Measurements from ENCODE around the gene KAZN.

The KAZN gene

DNA sequence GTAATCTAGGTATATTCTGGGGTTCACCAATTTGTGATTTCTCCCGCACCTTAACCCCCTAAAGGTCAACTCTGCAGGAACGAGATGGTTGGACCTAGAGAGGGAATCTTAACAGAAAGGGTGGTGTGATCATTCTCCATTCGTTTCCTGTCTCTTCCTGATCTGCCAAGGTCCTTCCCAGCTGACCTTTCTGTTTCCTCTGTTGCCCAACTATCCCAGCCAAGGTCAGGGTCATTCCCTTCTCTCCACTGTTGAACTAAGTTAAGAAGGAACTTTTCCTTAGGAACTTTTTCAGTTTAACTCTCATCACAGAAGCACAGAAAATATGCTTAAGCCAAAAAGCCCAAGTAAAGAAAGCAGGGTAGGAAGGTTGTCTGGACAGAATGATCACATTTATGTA is 49.3 kb downstream of the KAZN start:
- DNase-seq (ENCODE audit: low read depth) = no peak

DNA sequence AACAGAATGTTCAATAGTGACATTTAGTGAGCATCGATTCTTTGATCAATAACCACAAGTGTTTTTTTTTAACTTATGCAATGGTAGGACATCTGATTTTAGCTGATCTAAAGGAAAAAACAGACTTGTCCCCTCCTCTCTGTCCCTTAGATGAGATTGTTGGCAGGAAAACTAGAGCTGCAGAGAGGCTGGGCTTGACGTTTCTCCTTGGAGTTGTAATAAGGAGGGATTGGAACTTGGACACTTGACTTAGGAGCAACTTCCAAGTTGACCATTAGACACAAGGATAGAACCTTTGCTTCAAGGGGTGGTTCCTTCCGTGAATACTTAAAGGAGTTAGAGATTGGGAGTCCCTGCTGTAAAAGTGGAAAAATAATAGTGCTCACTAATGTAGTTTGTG is 49.9 kb downstream of the KAZN start:
- no peak for DNase-seq (ENCODE audit: low read depth)

DNA sequence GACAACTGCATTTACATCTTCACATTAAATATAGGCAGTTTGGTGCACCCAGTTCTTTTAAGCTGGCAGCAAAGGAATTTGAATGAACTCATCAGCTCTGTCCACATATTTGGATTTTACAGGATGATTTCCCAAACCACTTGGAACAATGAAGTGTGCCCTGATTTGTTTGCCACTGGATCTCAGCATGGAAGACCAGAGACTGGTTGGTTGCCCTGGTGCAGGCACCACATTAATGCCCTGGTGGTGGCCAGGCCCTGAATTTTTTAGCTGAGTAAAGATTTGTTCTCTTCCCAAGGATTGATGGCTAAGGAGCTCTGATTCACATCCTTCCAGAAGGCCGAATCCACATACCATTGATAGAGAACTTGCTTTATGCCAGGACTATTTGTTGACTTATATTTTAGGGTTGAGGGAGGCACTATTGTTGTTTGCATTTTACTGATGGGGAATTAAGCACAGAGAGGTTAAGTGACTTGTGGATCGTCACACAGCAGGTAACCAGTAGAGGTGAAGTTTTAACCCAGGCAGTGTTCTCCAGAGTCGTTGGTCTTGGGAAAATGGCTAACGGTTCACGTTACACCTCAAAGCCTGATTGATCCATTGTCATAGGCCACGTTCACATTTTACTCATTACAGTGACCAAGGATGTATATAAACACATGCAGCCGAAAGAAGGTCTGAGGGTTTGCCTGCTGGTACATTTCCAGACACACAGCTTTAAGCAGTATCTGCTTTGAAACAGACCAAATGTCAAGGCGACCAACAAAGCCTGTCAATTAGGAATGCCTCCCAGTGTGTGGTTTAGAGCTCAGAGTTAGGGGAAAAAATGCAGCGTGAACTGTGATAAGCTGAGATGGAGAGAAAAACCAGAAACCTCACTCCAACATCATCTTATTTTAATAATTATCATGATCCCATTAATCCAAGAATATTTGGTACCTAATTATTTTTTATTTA is 50.7 kb downstream of the KAZN start:
- no peak for DNase-seq (ENCODE audit: low read depth)

DNA sequence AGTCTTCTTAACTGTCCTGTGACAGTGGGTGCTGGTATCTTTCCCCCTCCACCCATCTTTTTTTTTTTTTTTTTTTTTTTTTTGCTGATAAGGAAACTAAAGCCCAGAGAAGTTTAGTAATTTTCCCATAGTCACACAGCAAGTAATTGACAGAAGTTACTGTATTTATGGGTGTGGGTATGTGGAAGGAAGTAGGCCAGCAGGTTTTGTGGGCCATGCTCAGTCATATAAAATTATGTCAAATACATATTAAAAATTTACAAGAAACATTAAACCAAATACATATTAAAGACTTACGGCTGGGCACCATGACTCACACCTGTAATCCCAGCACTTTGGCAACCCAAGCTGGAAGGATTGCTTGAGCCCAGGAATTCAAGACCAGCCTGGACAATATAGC is 51.5 kb downstream of the KAZN start:
- no peak for DNase-seq (ENCODE audit: low read depth)

DNA sequence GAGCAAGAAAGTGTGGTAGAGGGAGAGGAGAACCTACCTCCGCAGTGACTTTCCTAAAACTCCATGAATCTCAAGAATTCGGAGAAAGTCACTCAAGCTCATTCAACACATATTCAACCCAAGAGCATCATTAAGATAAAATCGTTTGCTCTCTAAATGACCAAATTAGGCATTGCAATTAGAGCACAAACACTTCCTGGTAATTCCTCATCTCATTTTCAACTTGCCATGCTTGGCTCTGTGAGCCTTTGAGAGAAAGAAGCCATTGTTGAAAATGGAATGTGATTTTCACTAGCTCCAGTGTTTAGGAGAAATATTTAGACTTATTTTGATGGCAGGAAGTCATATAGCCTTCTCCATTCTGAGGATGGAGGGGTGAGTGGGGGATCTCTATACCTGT is 52.5 kb downstream of the KAZN start:
- no peak for DNase-seq (ENCODE audit: low read depth)

DNA sequence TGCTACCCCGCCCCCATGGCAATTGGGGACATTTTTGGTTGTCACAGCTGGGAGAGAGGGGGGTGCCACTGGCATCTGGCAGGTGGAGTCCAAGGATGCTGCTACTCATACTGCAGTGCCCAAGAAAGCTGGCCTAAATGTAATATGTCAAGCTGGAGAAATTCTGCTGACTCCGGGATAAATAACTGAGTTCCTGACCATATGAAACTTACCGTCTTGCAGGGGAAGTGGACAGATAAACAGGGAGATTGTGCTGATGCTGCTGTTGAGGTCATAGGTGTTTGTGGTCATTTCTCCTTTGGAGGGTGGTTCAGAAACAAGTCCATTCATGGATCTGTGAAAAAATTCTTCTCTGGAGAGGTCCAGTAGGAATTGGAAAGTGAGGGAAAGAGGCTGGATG is 54.4 kb downstream of the KAZN start:
- DNase-seq (ENCODE audit: low read depth) = no peak

DNA sequence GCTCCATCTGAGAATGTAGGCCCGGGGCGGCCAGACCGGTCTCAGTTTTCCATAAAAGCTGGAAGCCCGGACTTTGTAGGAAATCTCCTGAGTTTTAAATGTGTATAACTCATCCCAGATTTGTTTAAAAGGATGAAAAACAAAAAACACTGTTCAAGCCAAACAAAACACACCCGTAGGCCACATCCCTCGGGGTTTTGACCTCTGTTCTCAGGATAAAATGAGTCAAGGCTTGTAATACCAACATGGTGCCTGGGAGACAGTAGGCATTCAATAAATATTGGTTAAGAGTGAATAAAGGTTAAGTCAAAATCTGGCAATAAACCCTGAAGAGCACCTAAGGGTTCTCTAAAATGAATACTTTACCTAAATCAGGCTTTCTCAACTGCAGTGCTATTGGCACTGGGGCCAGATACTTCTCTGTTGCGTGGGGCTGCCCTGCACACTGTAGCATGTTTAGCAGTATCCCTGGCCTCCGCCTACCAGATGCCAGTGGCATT is 55.0 kb downstream of the KAZN start:
- DNase-seq (ENCODE audit: low read depth) = no peak

DNA sequence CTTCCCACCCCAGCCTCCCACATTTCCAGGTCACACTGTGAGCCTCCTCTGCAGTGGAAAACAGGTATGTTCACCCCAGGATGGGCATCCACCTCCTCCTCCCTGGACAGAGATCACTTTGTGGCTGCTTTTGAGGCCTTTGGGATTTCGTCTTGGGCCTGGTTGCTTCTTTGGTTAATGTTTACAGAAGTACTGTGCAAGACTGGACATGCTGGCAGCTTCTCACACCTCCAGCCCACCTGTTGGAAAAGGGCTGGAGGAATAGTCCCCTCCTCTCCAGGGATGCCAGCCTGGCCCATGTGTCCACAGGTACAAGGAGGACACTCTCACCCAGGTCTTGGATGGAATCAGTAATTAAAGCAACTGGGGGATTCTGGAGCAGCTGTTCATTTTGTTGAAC is 56.1 kb downstream of the KAZN start:
- no peak for DNase-seq (ENCODE audit: low read depth)

DNA sequence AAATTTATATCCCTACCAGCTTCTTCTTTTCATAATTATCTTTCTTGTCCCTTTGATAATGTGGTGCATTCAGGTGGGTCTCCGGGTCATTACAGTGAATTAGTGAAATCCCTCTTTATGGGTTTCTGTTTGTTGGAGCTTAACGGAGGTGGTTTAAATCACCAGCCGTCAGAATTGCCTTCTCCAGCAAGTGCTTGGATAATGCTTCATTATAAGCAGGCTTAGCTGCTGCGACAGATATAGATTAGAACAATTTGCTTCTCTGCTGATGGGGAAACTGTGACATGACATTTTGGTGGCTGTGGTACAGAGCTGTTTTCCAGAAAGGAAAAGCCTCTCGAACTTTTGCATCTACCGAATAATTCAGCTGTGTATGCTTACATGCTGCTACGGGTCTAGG is 56.9 kb downstream of the KAZN start:
- no peak for DNase-seq (ENCODE audit: low read depth)

DNA sequence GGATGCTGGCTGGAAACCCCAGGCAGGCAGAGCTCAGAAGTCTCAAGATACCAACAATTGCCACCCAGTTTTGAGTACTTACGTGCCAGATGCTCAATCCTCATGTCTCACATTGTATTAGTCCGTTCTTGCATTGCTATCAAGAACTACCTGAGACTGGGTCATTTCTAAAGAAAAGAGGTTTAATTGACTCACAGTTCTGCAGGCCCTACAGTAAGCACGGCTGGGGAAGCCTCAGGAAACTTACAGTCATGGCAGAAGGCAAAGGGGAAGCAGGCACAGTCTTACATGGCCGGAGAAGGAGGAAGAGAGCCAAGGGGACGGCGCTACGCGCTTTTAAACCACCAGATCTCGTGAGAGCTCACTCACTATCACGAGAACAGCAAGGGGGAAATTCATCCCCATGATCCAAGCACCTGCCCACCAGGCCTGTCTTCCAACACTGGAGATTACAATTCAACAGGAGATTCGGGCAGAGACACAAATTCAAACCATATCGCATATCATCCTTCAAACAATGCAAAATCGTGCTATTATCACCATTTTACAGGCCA is 58.0 kb downstream of the KAZN start:
- DNase-seq (ENCODE audit: low read depth) = no peak

DNA sequence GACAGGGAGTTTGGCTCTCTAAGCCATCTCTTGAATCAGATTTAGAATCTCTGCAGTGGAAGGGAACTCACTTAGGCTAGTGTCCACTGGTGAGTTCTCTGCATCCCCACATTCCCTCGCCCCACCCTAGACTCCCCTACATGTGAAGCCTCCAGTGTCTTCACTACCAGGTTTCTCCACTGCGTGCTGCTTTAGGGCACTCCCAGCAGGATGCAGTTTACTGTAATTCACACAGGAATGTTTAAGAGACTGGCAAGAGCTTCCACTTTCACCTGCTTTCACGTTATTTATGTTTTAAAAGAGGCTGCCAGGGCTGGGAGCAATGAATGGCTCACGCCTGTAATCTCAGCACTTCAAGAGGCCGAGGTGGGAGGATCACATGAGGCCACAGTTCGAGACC is 60.2 kb downstream of the KAZN start:
- DNase-seq (ENCODE audit: low read depth) = no peak

DNA sequence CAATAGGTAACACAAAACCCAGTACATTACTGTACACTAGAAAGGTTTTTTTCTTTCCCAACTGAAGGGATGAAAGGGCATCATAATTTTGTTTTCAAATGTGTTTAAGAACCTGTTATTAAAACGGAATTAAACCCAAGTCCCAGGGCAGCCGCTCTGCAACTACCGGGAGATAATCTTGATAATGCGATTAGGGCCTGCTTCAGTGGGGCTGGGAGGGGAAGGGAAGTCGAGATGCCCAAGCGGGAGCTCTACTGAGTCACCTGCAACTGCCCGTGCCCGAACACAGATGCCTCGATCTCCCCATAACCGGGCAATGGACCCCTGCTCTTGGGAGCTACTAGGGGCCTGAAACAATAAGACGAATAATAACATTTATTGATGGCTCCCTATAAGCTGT is 61.4 kb downstream of the KAZN start:
- DNase-seq (ENCODE audit: low read depth) = no peak

DNA sequence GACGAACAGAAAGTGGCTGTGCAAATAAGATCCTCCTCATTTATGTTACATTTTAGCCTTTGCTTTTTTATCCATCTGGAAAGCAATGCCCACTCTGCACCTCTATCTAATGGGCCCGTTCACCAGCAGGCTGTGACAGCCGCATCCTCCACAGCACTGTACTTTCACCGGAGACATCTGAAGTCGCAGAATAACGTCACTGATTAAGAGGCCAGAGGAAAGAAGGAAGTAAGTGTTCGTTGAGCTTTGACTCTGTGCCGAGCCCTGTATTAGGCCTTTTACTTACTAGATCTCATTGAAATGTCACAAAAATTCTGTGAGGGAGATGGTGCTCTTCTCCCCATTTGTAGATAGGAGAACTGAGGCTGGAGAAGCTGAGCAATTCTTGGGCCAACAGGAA is 62.3 kb downstream of the KAZN start:
- DNase-seq (ENCODE audit: low read depth) = no peak

DNA sequence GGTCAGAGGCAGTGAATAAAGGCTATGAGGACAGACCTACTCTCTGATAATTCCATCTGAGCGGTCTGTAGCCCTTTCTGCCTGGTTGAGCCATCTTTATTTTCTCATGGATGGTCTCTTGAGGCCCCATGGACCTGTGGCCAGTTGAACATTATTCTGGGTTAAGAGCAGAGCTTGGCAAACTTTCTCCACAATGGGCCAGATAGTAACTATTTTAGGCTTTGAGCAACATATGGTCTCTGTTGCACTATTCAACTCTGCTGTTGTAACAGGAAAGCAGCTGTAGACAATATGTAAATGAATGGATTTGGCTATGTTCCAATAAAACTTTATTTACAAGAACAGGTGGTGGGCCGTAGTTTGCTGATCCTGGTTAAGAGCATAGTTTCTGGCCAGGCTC is 62.7 kb downstream of the KAZN start:
- no peak for DNase-seq (ENCODE audit: low read depth)

DNA sequence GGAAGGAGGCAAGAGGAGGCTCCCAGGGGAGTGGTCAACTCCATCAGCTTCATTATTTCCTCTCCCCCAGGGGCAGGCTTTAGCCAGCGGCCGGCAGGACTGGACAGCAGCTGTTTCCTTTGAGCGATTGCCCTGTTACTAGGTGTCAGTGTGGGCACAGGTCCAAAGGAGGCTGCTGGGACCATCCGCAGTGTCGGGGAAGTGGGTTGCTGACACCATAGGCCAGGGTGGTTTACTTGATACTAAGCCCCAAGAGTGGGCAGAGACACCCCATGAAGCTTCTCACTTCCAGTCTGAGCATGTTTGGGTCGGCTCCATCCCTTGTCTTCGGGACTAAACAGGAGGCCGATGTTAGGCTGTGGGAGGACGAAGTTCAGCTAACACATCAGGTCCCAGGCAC is 63.6 kb downstream of the KAZN start:
- DNase-seq (ENCODE audit: low read depth) = no peak

DNA sequence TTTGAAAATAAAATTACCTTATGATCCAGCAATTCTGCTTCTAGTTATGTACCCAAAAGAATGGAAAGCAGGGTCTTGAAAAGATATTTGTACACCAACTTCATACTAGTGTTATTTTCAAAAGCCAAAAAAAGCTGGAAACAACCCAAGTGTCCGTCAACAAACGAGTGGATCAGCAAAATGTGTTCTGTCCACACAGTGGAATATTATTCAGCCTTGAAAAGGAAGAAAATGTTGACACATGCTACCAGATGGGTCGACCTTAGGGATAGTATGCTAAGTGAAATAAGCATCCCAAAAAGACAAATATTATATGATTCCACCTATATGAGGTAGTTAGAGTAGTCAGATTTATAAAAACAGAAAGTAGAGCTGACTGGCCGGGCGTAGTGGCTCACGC is 65.3 kb downstream of the KAZN start:
- no peak for DNase-seq (ENCODE audit: low read depth)

DNA sequence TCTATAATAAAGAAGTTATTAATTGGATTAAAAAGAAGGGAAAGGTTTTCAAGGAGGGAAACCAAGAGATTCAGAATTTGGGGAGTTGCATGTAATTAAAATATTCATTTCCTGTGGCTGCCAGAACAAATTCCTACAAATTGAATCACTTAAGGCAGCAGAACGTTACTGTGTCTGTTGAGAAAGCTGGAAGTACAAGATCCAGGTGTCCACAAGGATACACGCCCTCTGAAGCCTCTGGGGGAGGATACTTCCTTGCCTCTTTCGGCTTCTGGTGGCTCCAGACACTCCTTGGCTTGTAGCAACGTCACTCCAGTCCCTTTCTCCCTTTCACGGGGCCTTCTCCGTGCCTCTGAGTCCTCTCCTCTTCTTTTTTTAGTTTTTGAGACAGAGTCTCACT is 67.9 kb downstream of the KAZN start:
- DNase-seq (ENCODE audit: low read depth) = no peak

DNA sequence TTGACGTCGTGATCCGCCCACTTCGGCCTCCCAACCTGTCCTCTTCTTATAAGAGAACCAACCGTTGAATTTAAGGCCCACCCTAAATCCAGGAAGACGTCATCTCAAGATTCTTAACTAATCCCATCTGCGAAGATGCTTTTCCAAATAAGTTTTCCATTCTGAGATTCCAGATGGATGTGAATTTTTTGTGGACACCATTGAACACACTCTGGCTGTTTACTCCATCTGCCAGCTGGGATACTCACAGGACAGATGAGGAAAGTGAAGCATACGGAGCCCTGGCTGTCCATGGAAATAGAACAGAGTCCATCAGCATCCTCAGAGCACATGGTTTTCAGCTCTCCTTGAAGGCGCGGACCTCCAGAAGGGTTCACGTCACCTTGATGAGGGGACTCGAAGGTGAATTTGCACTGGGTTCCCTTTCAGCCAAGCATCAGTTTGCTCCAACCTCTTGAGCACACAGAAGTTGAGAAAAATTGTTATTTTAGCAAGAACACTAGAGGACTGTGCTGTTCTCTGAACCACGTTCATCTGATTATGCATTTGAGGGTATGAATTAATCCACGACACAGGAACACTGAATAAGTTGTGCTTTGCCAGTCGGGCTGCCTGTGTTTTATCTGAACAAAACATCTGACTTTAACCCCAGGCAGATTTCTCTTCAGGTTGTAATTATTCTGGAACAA is 68.6 kb downstream of the KAZN start:
- DNase-seq (ENCODE audit: low read depth) = no peak

DNA sequence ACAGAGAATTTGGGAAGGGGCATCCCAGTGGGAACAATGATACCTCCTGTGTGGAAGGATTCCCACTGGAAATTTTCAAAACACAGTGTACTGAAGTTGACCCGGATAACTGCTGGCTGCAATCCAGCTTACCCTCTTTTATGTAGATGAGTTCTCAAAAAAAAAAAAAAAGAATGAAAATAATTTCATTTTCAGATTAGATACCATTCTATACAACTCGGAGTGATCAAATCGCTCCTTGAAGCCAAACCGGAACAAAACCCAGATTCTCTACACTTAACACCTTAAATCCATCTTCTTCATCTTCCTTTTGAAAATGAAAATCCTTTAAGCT is 69.1 kb downstream of the KAZN start:
- no peak for DNase-seq (ENCODE audit: low read depth)

DNA sequence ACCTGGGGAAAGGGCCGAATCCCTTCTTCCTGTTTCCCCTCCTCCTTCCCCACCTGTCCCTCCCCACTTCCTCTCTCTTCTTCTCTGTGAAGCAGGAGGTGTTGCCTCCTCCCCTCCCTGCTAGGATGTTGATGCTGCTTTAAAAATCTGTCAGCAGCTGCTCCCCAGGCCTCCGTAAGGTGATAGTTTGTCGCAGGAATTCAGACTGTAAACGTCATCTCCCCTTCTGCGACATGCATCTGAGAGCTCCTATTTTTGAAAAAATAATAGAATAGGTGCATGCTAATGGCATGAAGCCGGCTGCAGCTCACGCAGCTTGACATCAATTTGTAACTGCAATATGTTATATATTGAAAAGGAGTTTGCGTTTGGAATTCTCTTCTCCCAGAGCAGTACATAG is 70.1 kb downstream of the KAZN start:
- no peak for DNase-seq (ENCODE audit: low read depth)

DNA sequence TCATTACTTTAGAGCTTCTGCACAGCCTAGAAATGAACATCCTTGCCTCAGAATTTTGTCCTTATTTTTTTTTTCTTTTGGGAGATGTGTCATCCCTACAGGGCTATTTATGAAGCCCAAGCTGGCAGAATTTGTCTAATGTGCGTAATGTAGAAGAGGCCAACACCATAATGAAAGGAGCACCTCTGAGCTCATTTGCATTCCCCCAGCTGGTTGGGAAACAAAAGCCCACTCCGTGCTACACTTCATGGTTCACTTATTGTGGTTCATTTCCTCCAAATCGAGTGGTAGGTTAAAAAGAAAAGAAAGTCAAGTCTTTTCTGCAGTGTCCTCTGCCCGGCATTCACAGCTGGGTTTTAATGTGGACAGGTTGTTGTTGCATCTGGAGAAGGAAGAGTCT is 73.5 kb downstream of the KAZN start:
- DNase-seq (ENCODE audit: low read depth) = no peak

DNA sequence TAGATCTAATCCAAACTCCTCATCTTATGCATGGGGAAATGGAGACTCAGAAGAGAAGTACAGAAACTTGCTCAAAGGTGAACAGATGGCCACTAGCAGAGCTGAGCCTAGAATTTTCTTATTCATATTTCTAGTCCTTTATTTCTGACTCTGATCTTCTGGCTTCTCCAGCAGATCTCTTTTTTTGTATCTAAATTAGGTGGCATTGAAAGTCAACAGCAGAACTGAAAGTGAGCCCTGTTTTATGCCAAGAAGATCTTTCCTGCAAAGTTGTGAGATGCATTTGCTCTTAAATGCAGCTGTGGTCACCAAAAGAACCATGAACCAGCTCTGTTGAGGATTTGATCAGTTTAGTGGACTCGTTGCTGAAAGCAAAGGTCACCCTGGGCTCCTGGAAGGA is 75.5 kb downstream of the KAZN start:
- DNase-seq (ENCODE audit: low read depth) = no peak

DNA sequence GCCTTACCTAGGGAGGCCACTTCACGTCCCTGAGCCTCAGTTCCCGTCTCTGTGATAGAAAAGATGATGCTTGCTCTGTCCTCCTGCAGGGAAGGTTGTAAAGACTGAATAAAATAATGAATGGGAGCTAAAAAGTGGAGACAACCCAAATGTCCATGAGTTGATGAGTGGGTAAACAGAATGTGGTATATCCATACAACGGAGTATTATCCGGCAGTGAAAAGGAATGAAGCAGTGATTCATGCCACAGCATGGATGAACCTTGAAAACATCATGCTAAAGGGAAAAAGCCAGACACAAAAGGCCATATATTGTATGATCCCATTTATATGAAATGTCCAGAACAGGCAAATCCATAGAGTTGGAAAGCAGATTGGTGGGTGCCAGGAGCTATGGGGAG is 77.9 kb downstream of the KAZN start:
- no peak for DNase-seq (ENCODE audit: low read depth)

Measured in activated T-helper 9 cell treated with anti-CD3 and anti-CD28 coated beads, Interleukin-2, amount 50 U/mL, for 16 hours (primary cell).